HG03432 (cell line): ENCODE results near the gene ARTN.

ENCODE experiments used
- ATAC-seq: cut with Tn5 transposase; IDR thresholded peaks from one replicate; pipeline ENCODE4 v1.9.1; 2021; ENCODE audit warnings: mild to moderate bottlenecking, moderate library complexity; ENCODE audit not compliant: unreplicated experiment

The ARTN gene

GRCh38 chr1:43933386-43934100, at the start of gene ARTN:
ARTN (plus strand) TSS chr1:43933801; CDS start chr1:43935657, 1,856 bp downstream.
- ATAC-seq, result no peak

GRCh38 chr1:43885279-43885801, 48.3 kb upstream of the ARTN start:
- ATAC-seq, result no peak

GRCh38 chr1:43887748-43888147, 45.9 kb upstream of the ARTN start:
- ATAC-seq, result no peak

- ATAC-seq, result no peak
These were observed 42.8 kb upstream of the ARTN start for GRCh38 chr1:43890815-43891214.

- ATAC-seq, result no peak
These were observed 40.6 kb upstream of the ARTN start for GRCh38 chr1:43893006-43893405.

- ATAC-seq, result no peak
These were observed 34.6 kb upstream of the ARTN start for GRCh38 chr1:43898981-43899380.

GRCh38 chr1:43900386-43900785, 33.2 kb upstream of the ARTN start:
- no peak for ATAC-seq

- no peak for ATAC-seq
These were observed 32.2 kb upstream of the ARTN start for GRCh38 chr1:43901196-43901961.

- ATAC-seq, result no peak
These were observed 31.4 kb upstream of the ARTN start for GRCh38 chr1:43902058-43902831.

GRCh38 chr1:43904660-43905551, 28.7 kb upstream of the ARTN start:
- no peak for ATAC-seq

GRCh38 chr1:43908226-43908625, 25.4 kb upstream of the ARTN start:
- ATAC-seq, result no peak

- ATAC-seq, result no peak
These were observed 24.7 kb upstream of the ARTN start for GRCh38 chr1:43908858-43909257.

GRCh38 chr1:43910343-43910742, 23.3 kb upstream of the ARTN start:
- ATAC-seq, result no peak

- no peak for ATAC-seq
These were observed 21.0 kb upstream of the ARTN start for GRCh38 chr1:43912607-43913006.

- ATAC-seq, result no peak
These were observed 20.5 kb upstream of the ARTN start for GRCh38 chr1:43913051-43913501.

- ATAC-seq, result no peak
These were observed 19.8 kb upstream of the ARTN start for GRCh38 chr1:43913666-43914360.

- no peak for ATAC-seq
These were observed 18.8 kb upstream of the ARTN start for GRCh38 chr1:43914576-43915525.

- ATAC-seq, result no peak
These were observed 13.7 kb upstream of the ARTN start for GRCh38 chr1:43919906-43920305.

GRCh38 chr1:43921022-43921421, 12.6 kb upstream of the ARTN start:
- ATAC-seq, result no peak
